Measurements from ENCODE around the gene TBK1. TPM values are rescaled to one million over a fixed set of nuclear protein-coding genes. Genes with fewer than 3 reads are reported as not detected.

The TBK1 gene
- total RNA-seq, 1 experiment from 2014 or later: 15.9 TPM

DNA sequence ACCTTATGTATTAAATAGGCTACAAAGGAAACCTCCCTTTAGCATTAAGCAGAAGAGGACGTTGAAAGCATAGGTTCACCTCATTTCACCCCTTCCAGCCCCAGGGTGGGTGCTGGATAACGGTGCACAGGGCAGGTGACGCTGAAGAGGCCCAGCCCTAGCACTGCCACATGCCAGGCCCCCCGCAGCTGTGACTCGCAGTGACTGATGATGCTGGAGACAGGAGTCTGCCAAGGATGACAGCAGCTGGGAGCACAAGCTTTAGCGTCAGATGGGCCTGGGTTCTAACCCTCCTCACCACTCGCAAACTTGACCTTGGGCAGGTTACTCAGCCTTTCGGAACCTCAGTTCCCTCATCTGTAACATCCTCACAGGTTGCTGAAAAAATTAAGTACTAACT lies 76.7 kb downstream of the TBK1 start (continued):
- TF ChIP-seq, protein P1, sequence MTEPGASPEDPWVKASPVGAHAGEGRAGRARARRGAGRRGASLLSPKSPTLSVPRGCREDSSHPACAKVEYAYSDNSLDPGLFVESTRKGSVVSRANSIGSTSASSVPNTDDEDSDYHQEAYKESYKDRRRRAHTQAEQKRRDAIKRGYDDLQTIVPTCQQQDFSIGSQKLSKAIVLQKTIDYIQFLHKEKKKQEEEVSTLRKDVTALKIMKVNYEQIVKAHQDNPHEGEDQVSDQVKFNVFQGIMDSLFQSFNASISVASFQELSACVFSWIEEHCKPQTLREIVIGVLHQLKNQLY (CRISPR knock-in tag; IDR thresholded peaks at IDR 0.05): no peak
- TF ChIP-seq NFATC4 (CRISPR knock-in tag; IDR thresholded peaks at IDR 0.05) (no peak), RELA (CRISPR knock-in tag; IDR thresholded peaks at IDR 0.05; ENCODE audit: borderline replicate concordance) (no peak), ZNF396 (CRISPR knock-in tag; IDR thresholded peaks at IDR 0.05; ENCODE audit: borderline replicate concordance) (no peak), CBFB (CRISPR knock-in tag; IDR thresholded peaks at IDR 0.05; ENCODE audit: low read depth) (no peak)
- TF ChIP-seq, protein P2, sequence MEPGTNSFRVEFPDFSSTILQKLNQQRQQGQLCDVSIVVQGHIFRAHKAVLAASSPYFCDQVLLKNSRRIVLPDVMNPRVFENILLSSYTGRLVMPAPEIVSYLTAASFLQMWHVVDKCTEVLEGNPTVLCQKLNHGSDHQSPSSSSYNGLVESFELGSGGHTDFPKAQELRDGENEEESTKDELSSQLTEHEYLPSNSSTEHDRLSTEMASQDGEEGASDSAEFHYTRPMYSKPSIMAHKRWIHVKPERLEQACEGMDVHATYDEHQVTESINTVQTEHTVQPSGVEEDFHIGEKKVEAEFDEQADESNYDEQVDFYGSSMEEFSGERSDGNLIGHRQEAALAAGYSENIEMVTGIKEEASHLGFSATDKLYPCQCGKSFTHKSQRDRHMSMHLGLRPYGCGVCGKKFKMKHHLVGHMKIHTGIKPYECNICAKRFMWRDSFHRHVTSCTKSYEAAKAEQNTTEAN (CRISPR knock-in tag; IDR thresholded peaks at IDR 0.05): no peak
- TF ChIP-seq, protein P3, sequence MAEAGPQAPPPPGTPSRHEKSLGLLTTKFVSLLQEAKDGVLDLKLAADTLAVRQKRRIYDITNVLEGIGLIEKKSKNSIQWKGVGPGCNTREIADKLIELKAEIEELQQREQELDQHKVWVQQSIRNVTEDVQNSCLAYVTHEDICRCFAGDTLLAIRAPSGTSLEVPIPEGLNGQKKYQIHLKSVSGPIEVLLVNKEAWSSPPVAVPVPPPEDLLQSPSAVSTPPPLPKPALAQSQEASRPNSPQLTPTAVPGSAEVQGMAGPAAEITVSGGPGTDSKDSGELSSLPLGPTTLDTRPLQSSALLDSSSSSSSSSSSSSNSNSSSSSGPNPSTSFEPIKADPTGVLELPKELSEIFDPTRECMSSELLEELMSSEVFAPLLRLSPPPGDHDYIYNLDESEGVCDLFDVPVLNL (CRISPR knock-in tag; IDR thresholded peaks at IDR 0.05; ENCODE audit: borderline replicate concordance, low read depth): no peak
- TF ChIP-seq, protein P4, sequence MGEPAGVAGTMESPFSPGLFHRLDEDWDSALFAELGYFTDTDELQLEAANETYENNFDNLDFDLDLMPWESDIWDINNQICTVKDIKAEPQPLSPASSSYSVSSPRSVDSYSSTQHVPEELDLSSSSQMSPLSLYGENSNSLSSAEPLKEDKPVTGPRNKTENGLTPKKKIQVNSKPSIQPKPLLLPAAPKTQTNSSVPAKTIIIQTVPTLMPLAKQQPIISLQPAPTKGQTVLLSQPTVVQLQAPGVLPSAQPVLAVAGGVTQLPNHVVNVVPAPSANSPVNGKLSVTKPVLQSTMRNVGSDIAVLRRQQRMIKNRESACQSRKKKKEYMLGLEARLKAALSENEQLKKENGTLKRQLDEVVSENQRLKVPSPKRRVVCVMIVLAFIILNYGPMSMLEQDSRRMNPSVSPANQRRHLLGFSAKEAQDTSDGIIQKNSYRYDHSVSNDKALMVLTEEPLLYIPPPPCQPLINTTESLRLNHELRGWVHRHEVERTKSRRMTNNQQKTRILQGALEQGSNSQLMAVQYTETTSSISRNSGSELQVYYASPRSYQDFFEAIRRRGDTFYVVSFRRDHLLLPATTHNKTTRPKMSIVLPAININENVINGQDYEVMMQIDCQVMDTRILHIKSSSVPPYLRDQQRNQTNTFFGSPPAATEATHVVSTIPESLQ (CRISPR knock-in tag; IDR thresholded peaks at IDR 0.05): no peak

DNA sequence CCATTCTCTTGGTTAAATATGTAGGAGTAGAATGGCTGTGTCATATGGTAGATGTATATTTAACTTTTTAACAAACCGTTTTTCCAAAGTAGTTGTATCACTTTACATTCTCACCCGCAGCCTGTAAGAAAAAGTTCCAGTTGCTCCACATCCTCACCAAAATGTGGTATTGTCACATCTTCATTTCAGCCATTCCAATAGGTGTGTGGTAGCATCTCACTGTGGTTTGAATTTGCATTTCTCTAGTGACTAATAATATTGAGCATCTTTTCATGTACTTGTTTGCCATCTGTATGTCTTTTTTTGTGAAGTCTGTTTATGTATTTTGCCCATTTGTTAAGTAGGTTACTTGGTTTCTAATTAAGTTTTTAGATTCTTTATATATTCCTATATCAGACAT lies 78.6 kb downstream of the TBK1 start:
- POLR2A ChIA-PET: no interaction called here
- no peak overlapping the region for H3K27ac Mint-ChIP-seq
- CTCF ChIA-PET: interaction anchor here (0.6 kb wide), 1 partner anchor 141 kb away, joined by 3 read pairs; no protein-coding TSS in a partner anchor
- DNase-seq (ENCODE audit: low spot score) (no peak), ATAC-seq (no peak)
- H3K36me3 Mint-ChIP-seq: no peaks in the 10 kb centered on the region
- H3K27me3 Mint-ChIP-seq (ENCODE audit: low read depth): no peaks in the 10 kb centered on the region
- no peak overlapping the region for H3K4me3 Mint-ChIP-seq
- peaks cover 16% of the 10 kb centered on the region for H3K4me1 Mint-ChIP-seq
- H3K9me3 Mint-ChIP-seq: no peaks in the 10 kb centered on the region
- TF ChIP-seq, protein P5, sequence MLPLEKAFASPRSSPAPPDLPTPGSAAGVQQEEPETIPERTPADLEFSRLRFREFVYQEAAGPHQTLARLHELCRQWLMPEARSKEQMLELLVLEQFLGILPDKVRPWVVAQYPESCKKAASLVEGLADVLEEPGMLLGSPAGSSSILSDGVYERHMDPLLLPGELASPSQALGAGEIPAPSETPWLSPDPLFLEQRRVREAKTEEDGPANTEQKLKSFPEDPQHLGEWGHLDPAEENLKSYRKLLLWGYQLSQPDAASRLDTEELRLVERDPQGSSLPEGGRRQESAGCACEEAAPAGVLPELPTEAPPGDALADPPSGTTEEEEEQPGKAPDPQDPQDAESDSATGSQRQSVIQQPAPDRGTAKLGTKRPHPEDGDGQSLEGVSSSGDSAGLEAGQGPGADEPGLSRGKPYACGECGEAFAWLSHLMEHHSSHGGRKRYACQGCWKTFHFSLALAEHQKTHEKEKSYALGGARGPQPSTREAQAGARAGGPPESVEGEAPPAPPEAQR (CRISPR knock-in tag; IDR thresholded peaks at IDR 0.05): no peak
- TF ChIP-seq ZNF423 (CRISPR knock-in tag; IDR thresholded peaks at IDR 0.05) (no peak), ZNF416 (CRISPR knock-in tag; IDR thresholded peaks at IDR 0.05) (no peak), ETV6 (CRISPR knock-in tag; IDR thresholded peaks at IDR 0.05) (no peak), EMX1 (CRISPR knock-in tag; IDR thresholded peaks at IDR 0.05) (no peak), MYBL2 (CRISPR knock-in tag; IDR thresholded peaks at IDR 0.05) (no peak), MXD4 (CRISPR knock-in tag; IDR thresholded peaks at IDR 0.05; ENCODE audit: borderline replicate concordance) (no peak), TP53 (CRISPR knock-in tag; IDR thresholded peaks at IDR 0.05) (no peak), OVOL2 (CRISPR knock-in tag; IDR thresholded peaks at IDR 0.05; ENCODE audit: borderline replicate concordance) (no peak), NR3C1 (CRISPR knock-in tag; conservative IDR thresholded peaks at IDR 0.05; ENCODE audit: low read depth) (no peak), SMAD3 (CRISPR knock-in tag; IDR thresholded peaks at IDR 0.05; ENCODE audit: borderline replicate concordance) (no peak), RELA (CRISPR knock-in tag; IDR thresholded peaks at IDR 0.05; ENCODE audit: borderline replicate concordance) (no peak)
- TF ChIP-seq, protein P6, sequence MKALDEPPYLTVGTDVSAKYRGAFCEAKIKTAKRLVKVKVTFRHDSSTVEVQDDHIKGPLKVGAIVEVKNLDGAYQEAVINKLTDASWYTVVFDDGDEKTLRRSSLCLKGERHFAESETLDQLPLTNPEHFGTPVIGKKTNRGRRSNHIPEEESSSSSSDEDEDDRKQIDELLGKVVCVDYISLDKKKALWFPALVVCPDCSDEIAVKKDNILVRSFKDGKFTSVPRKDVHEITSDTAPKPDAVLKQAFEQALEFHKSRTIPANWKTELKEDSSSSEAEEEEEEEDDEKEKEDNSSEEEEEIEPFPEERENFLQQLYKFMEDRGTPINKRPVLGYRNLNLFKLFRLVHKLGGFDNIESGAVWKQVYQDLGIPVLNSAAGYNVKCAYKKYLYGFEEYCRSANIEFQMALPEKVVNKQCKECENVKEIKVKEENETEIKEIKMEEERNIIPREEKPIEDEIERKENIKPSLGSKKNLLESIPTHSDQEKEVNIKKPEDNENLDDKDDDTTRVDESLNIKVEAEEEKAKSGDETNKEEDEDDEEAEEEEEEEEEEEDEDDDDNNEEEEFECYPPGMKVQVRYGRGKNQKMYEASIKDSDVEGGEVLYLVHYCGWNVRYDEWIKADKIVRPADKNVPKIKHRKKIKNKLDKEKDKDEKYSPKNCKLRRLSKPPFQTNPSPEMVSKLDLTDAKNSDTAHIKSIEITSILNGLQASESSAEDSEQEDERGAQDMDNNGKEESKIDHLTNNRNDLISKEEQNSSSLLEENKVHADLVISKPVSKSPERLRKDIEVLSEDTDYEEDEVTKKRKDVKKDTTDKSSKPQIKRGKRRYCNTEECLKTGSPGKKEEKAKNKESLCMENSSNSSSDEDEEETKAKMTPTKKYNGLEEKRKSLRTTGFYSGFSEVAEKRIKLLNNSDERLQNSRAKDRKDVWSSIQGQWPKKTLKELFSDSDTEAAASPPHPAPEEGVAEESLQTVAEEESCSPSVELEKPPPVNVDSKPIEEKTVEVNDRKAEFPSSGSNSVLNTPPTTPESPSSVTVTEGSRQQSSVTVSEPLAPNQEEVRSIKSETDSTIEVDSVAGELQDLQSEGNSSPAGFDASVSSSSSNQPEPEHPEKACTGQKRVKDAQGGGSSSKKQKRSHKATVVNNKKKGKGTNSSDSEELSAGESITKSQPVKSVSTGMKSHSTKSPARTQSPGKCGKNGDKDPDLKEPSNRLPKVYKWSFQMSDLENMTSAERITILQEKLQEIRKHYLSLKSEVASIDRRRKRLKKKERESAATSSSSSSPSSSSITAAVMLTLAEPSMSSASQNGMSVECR (CRISPR knock-in tag; IDR thresholded peaks at IDR 0.05; ENCODE audit: borderline replicate concordance): no peak
- TF ChIP-seq, protein P7, sequence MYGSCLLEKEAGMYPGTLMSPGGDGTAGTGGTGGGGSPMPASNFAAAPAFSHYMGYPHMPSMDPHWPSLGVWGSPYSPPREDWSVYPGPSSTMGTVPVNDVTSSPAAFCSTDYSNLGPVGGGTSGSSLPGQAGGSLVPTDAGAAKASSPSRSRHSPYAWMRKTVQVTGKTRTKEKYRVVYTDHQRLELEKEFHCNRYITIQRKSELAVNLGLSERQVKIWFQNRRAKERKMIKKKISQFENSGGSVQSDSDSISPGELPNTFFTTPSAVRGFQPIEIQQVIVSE (CRISPR knock-in tag; IDR thresholded peaks at IDR 0.05; ENCODE audit: borderline replicate concordance): no peak
- TF ChIP-seq, protein P8, sequence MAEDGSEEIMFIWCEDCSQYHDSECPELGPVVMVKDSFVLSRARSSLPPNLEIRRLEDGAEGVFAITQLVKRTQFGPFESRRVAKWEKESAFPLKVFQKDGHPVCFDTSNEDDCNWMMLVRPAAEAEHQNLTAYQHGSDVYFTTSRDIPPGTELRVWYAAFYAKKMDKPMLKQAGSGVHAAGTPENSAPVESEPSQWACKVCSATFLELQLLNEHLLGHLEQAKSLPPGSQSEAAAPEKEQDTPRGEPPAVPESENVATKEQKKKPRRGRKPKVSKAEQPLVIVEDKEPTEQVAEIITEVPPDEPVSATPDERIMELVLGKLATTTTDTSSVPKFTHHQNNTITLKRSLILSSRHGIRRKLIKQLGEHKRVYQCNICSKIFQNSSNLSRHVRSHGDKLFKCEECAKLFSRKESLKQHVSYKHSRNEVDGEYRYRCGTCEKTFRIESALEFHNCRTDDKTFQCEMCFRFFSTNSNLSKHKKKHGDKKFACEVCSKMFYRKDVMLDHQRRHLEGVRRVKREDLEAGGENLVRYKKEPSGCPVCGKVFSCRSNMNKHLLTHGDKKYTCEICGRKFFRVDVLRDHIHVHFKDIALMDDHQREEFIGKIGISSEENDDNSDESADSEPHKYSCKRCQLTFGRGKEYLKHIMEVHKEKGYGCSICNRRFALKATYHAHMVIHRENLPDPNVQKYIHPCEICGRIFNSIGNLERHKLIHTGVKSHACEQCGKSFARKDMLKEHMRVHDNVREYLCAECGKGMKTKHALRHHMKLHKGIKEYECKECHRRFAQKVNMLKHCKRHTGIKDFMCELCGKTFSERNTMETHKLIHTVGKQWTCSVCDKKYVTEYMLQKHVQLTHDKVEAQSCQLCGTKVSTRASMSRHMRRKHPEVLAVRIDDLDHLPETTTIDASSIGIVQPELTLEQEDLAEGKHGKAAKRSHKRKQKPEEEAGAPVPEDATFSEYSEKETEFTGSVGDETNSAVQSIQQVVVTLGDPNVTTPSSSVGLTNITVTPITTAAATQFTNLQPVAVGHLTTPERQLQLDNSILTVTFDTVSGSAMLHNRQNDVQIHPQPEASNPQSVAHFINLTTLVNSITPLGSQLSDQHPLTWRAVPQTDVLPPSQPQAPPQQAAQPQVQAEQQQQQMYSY (CRISPR knock-in tag; IDR thresholded peaks at IDR 0.05): no peak
